ENCODE data around the gene GAGE12J. TPM values are rescaled to one million over a fixed set of nuclear protein-coding genes. Genes with fewer than 3 reads are reported as not detected.

The GAGE12J gene
- total and polyA plus RNA-seq, 2 donors (not counting 3 experiments of a cell fraction or from before 2014, with no cell fraction given): not detected

DNA sequence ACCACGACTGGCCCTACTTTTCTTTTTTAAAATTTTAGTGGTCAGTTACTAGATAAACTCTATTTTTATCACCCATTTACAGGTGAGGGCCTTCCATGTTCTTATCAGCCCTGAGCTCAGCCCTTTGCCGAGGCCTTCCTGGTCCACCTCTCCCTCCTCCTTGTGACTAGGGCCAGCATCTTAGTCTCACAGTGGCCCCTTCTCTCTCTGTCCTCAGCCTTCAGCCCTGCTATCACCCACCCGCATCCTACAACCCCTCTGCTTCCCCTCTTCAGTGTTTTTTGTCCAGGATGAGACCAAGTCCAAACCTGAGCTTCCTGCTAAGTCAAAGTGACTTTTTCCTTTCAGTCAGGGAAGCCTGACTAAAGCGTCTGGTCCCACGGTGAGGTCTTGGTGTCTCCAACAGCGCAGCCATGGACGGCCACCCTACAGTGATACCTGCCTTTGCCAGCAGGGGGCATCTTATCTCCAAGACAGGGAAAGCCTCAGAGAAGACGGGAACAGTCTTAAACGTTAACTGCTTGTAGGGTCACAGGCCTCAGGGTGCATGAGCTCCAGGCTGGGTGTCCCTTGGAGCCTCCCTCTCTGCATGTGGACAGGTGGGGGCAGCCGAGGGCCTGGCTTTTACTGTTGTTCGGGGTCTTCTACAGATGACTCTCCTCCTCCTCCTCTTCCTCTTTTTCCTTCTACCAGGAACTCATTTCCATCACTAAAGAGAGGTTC is 30.1 kb upstream of the GAGE12J start:
- Histone ChIP-seq H3K9me1 (replicated peaks; ENCODE audit: control insufficient read depth, extremely low read depth, insufficient read depth, low read length) (no peaks in the 10 kb centered on the region), H3K36me3 (ENCODE audit: control insufficient read depth in 2 of 2, extremely low read depth in 1 of 2, insufficient read depth in 2 of 2, low read length in 2 of 2) (no peaks in the 10 kb centered on the region), H2AFZ (ENCODE audit: low read depth, low read length) (no peak overlapping the region), H3K4me2 (ENCODE audit: insufficient read depth, low read length) (no peak overlapping the region), H3K9me3 (replicated peaks; ENCODE audit: control insufficient read depth, insufficient read depth, low read length) (no peaks in the 10 kb centered on the region), H3K4me3 (replicated peaks in 1 of 3; ENCODE audit: insufficient read depth in 1 of 3, low read depth in 1 of 3, low read length in 3 of 3) (no peak overlapping the region), H3K9ac (replicated peaks; ENCODE audit: extremely low read depth, insufficient read depth, low read length) (no peak overlapping the region), H3K79me2 (ENCODE audit: control insufficient read depth, insufficient read depth, low read length) (no peaks in the 10 kb centered on the region), H3K4me1 (ENCODE audit: control insufficient read depth, extremely low read depth, insufficient read depth, low read length) (no peaks in the 10 kb centered on the region), H3K27ac (ENCODE audit: insufficient read depth, low read depth, low read length) (no peak overlapping the region), H4K20me1 (replicated peaks; ENCODE audit: control insufficient read depth, extremely low read depth, insufficient read depth, low read length) (no peaks in the 10 kb centered on the region), H3K27me3 (ENCODE audit: control insufficient read depth in 2 of 2, insufficient read depth in 2 of 2, low read length in 2 of 2) (no peaks in the 10 kb centered on the region)
- dilution Hi-C loops (cut with MboI; ENCODE audit: extremely low pct_ligation_motif_present, low sequenced_read_pairs): no loop called here
- peak; percentile 39 for DNase-seq (ENCODE audit: low read depth, low spot score)
- no TSS peak for BruUV-seq (replicated peaks)
- peak; percentile 81 for FAIRE-seq
- ChIA-PET CTCF (no interaction called here), POLR2A (no interaction called here)
- TF ChIP-seq JUN (IDR thresholded peaks at IDR 0.05; ENCODE audit: borderline replicate concordance, insufficient read depth, insufficient read length, low read depth) (no peak), FOS (IDR thresholded peaks at IDR 0.05; ENCODE audit: borderline replicate concordance, insufficient read depth, low read length) (no peak), POLR2A (IDR thresholded peaks at IDR 0.05; ENCODE audit: low read depth, low read length) (no peak), CTCF (IDR thresholded peaks at IDR 0.05; ENCODE audit: extremely low read depth in 1 of 2, insufficient read depth in 1 of 2, low read depth in 1 of 2, low read length in 2 of 2) (peak; percentile 60 to 68)
- intact Hi-C loops (cut with micrococcal nuclease): loop anchor here (1.0 to 5.0 kb wide), 2 partner anchors 463 to 546 kb away; no protein-coding TSS in a partner anchor

Data from endothelial cell of umbilical vein (primary cell).